GM12878 (cell line): ENCODE results near the gene MCTP2.

ENCODE experiments used
- BCL11A ChIP-seq: IDR thresholded peaks from 2 replicates; pipeline ENCODE4 v1.6.1; 2011; ENCODE audit warnings: low read depth, low read length
- BHLHE40 ChIP-seq, 2 experiments: fragments of 450-650 bp in 1 of 2; IDR thresholded peaks; 2 replicates each; pipeline ENCODE4 v1.6.1; 2011 to 2017; ENCODE audit warnings: low read depth in 2 of 2, borderline replicate concordance in 1 of 2, improper control_type of control experiment in 1 of 2, low read length in 1 of 2, mild to moderate bottlenecking in 1 of 2
- EZH2 ChIP-seq: IDR thresholded peaks from 2 replicates; pipeline ENCODE4 v1.6.1; 2012; ENCODE audit warnings: low read depth, mild to moderate bottlenecking, control low read depth, inconsistent platforms, low read length, borderline replicate concordance; ENCODE audit not compliant: control insufficient read depth
- TF ChIP-seq, protein P1 (sequence below): IDR thresholded peaks from 2 replicates; pipeline ENCODE4 v1.6.1; 2012; ENCODE audit warnings: low read depth, low read length, improper control_type of control experiment
- TF ChIP-seq, protein P2 (sequence below): IDR thresholded peaks from 2 replicates; pipeline ENCODE4 v1.6.1; 2011; ENCODE audit warnings: low read depth, mild to moderate bottlenecking, low read length, moderate library complexity, borderline replicate concordance; ENCODE audit errors: extremely low read depth
- TF ChIP-seq, protein P3 (sequence below): IDR thresholded peaks from 2 replicates; pipeline ENCODE4 v1.6.1; 2012; ENCODE audit warnings: low read depth, low read length, improper control_type of control experiment

DNA sequence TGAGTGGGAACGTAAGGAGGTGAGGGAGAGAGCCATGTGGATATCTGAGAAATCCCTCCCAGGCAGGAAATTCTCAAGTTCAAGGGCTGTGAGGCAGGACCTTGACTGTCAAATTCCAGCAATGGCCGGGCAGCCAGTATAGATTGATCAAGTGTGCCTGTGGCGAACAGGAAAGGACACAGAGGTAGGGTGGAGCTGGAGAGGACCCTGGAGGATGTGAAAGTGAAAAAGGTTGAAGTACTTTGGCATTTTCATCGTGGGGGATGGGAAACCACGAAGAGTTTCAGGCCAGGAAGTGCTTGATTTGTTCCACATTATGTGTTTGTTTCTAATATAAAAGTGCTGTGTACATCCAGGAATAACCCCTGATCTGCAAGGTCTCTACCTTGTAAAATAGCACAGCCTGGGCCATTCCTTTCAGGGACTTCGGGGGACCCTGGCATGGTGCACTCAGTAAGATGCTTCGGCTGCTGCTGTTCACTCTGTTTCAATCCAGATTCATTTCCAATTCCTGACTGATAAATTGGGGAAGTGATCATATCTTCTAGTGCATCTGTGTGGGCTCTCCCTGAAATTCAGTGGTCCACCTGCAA lies 156.6 kb downstream of the MCTP2 start:
- TF ChIP-seq, protein P1, sequence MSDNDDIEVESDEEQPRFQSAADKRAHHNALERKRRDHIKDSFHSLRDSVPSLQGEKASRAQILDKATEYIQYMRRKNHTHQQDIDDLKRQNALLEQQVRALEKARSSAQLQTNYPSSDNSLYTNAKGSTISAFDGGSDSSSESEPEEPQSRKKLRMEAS = no peak
- TF ChIP-seq, protein P2, sequence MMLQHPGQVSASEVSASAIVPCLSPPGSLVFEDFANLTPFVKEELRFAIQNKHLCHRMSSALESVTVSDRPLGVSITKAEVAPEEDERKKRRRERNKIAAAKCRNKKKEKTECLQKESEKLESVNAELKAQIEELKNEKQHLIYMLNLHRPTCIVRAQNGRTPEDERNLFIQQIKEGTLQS = no peak
- TF ChIP-seq BCL11A (no peak), EZH2 (no peak), BHLHE40 (IDR thresholded peaks at IDR 0.05; ENCODE audit: borderline replicate concordance in 1 of 2, low read depth in 2 of 2, low read length in 1 of 2) (no peak)
- TF ChIP-seq, protein P3, sequence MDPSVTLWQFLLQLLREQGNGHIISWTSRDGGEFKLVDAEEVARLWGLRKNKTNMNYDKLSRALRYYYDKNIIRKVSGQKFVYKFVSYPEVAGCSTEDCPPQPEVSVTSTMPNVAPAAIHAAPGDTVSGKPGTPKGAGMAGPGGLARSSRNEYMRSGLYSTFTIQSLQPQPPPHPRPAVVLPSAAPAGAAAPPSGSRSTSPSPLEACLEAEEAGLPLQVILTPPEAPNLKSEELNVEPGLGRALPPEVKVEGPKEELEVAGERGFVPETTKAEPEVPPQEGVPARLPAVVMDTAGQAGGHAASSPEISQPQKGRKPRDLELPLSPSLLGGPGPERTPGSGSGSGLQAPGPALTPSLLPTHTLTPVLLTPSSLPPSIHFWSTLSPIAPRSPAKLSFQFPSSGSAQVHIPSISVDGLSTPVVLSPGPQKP = no peak
